ENCODE data around the gene LRCH1.

DNA sequence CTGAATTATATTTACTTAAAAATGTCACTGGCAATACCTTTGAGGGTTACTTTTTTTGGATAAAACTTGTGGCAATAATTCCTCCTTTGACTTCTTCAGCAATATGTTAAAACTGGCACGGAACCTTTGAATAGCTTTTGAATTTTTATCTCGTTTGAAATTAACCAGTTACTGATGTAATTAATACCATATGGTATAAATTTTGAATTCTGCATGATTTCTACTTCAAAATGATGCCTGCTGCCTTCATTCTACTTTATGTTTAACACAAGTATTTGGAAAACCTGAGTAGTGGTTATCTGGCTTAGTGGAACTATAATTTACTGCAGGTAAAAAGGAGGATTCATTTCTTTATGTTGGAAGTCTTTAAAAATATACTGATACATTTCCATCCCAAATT lies 85.3 kb downstream of the LRCH1 start:
- TF ChIP-seq, protein P1, sequence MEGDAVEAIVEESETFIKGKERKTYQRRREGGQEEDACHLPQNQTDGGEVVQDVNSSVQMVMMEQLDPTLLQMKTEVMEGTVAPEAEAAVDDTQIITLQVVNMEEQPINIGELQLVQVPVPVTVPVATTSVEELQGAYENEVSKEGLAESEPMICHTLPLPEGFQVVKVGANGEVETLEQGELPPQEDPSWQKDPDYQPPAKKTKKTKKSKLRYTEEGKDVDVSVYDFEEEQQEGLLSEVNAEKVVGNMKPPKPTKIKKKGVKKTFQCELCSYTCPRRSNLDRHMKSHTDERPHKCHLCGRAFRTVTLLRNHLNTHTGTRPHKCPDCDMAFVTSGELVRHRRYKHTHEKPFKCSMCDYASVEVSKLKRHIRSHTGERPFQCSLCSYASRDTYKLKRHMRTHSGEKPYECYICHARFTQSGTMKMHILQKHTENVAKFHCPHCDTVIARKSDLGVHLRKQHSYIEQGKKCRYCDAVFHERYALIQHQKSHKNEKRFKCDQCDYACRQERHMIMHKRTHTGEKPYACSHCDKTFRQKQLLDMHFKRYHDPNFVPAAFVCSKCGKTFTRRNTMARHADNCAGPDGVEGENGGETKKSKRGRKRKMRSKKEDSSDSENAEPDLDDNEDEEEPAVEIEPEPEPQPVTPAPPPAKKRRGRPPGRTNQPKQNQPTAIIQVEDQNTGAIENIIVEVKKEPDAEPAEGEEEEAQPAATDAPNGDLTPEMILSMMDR (IDR thresholded peaks at IDR 0.05; ENCODE audit: borderline replicate concordance, extremely low read depth, low read length, poor library complexity, severe bottlenecking) = no peak
- no peak for TF ChIP-seq EZH2 (IDR thresholded peaks at IDR 0.05; ENCODE audit: borderline replicate concordance, low read depth, low read length, severe bottlenecking)
